ENCODE measurements around the gene XRN2.

The XRN2 gene

GRCh38 chr20:21380711-21381110, 77.6 kb downstream of the XRN2 start:
- Mint-ChIP-seq H3K27ac (no peak overlapping the region), H3K4me1 (ENCODE audit: low read depth) (peaks cover 6% of the 10 kb centered on the region), H3K36me3 (ENCODE audit: low read depth) (peaks cover 77% of the 10 kb centered on the region), H3K27me3 (no peaks in the 10 kb centered on the region), H3K9me3 (no peaks in the 10 kb centered on the region), H3K4me3 (no peak overlapping the region)

- peaks cover 6% of the 10 kb centered on the region for H3K4me1 Mint-ChIP-seq (ENCODE audit: low read depth)
- no peak overlapping the region for H3K27ac Mint-ChIP-seq
- no peak overlapping the region for H3K4me3 Mint-ChIP-seq
- peaks cover 76% of the 10 kb centered on the region for H3K36me3 Mint-ChIP-seq (ENCODE audit: low read depth)
- no peaks in the 10 kb centered on the region for H3K9me3 Mint-ChIP-seq
- no peaks in the 10 kb centered on the region for H3K27me3 Mint-ChIP-seq
Measured at GRCh38 chr20:21381619-21382018, 78.5 kb downstream of the XRN2 start.

- H3K4me1 Mint-ChIP-seq (ENCODE audit: low read depth): no peaks in the 10 kb centered on the region
- no peak overlapping the region for H3K4me3 Mint-ChIP-seq
- no peak overlapping the region for H3K27ac Mint-ChIP-seq
- no peaks in the 10 kb centered on the region for H3K9me3 Mint-ChIP-seq
- no peaks in the 10 kb centered on the region for H3K27me3 Mint-ChIP-seq
- H3K36me3 Mint-ChIP-seq (ENCODE audit: low read depth): peaks cover 74% of the 10 kb centered on the region
Measured at GRCh38 chr20:21384308-21384892, 81.3 kb downstream of the XRN2 start.

- peaks cover 2% of the 10 kb centered on the region for H3K4me1 Mint-ChIP-seq (ENCODE audit: low read depth)
- H3K4me3 Mint-ChIP-seq: no peak overlapping the region
- peaks cover 71% of the 10 kb centered on the region for H3K36me3 Mint-ChIP-seq (ENCODE audit: low read depth)
- peaks cover 4% of the 10 kb centered on the region for H3K27me3 Mint-ChIP-seq
- no peaks in the 10 kb centered on the region for H3K9me3 Mint-ChIP-seq
- H3K27ac Mint-ChIP-seq: no peak overlapping the region
Measured at GRCh38 chr20:21386111-21386510, 83.0 kb downstream of the XRN2 start.

GRCh38 chr20:21387528-21387927, 84.4 kb downstream of the XRN2 start:
- Mint-ChIP-seq H3K27ac (no peak overlapping the region), H3K36me3 (ENCODE audit: low read depth) (peaks cover 68% of the 10 kb centered on the region), H3K27me3 (peaks cover 16% of the 10 kb centered on the region), H3K4me1 (ENCODE audit: low read depth) (peaks cover 10% of the 10 kb centered on the region), H3K9me3 (no peaks in the 10 kb centered on the region), H3K4me3 (no peak overlapping the region)

GRCh38 chr20:21388566-21388965, 85.4 kb downstream of the XRN2 start:
- peaks cover 27% of the 10 kb centered on the region for H3K27me3 Mint-ChIP-seq
- H3K4me3 Mint-ChIP-seq: no peak overlapping the region
- peaks cover 58% of the 10 kb centered on the region for H3K36me3 Mint-ChIP-seq (ENCODE audit: low read depth)
- H3K4me1 Mint-ChIP-seq (ENCODE audit: low read depth): peaks cover 19% of the 10 kb centered on the region
- no peak overlapping the region for H3K27ac Mint-ChIP-seq
- H3K9me3 Mint-ChIP-seq: no peaks in the 10 kb centered on the region

GRCh38 chr20:21389368-21389767, 86.2 kb downstream of the XRN2 start:
- H3K9me3 Mint-ChIP-seq: no peaks in the 10 kb centered on the region
- no peak overlapping the region for H3K27ac Mint-ChIP-seq
- H3K27me3 Mint-ChIP-seq: peaks cover 35% of the 10 kb centered on the region
- H3K4me3 Mint-ChIP-seq: no peak overlapping the region
- H3K4me1 Mint-ChIP-seq (ENCODE audit: low read depth): peaks cover 19% of the 10 kb centered on the region
- H3K36me3 Mint-ChIP-seq (ENCODE audit: low read depth): peaks cover 53% of the 10 kb centered on the region

GRCh38 chr20:21390768-21391167, 87.6 kb downstream of the XRN2 start:
- Mint-ChIP-seq H3K27me3 (peaks cover 45% of the 10 kb centered on the region), H3K9me3 (no peaks in the 10 kb centered on the region), H3K4me3 (no peak overlapping the region), H3K4me1 (ENCODE audit: low read depth) (peaks cover 27% of the 10 kb centered on the region), H3K36me3 (ENCODE audit: low read depth) (peaks cover 46% of the 10 kb centered on the region), H3K27ac (no peak overlapping the region)

GRCh38 chr20:21391185-21391971, 88.2 kb downstream of the XRN2 start:
- Mint-ChIP-seq H3K27me3 (peaks cover 45% of the 10 kb centered on the region), H3K4me3 (no peak overlapping the region), H3K27ac (no peak overlapping the region), H3K36me3 (ENCODE audit: low read depth) (peaks cover 42% of the 10 kb centered on the region), H3K9me3 (no peaks in the 10 kb centered on the region), H3K4me1 (ENCODE audit: low read depth) (peaks cover 27% of the 10 kb centered on the region)

- Mint-ChIP-seq H3K27me3 (peaks cover 45% of the 10 kb centered on the region), H3K9me3 (no peaks in the 10 kb centered on the region), H3K27ac (no peak overlapping the region), H3K36me3 (ENCODE audit: low read depth) (peaks cover 36% of the 10 kb centered on the region), H3K4me1 (ENCODE audit: low read depth) (peaks cover 27% of the 10 kb centered on the region), H3K4me3 (no peak overlapping the region)
Measured at GRCh38 chr20:21391972-21392352, 88.8 kb downstream of the XRN2 start.

- Mint-ChIP-seq H3K27me3 (peaks cover 52% of the 10 kb centered on the region), H3K36me3 (ENCODE audit: low read depth) (peaks cover 25% of the 10 kb centered on the region), H3K4me1 (ENCODE audit: low read depth) (peaks cover 33% of the 10 kb centered on the region), H3K9me3 (no peaks in the 10 kb centered on the region), H3K4me3 (peak overlapping the region; percentile 32), H3K27ac (no peak overlapping the region)
Measured at GRCh38 chr20:21393166-21393565, 90.0 kb downstream of the XRN2 start.

GRCh38 chr20:21393816-21394519, 90.8 kb downstream of the XRN2 start:
- peaks cover 23% of the 10 kb centered on the region for H3K36me3 Mint-ChIP-seq (ENCODE audit: low read depth)
- H3K27ac Mint-ChIP-seq: no peak overlapping the region
- H3K27me3 Mint-ChIP-seq: peaks cover 60% of the 10 kb centered on the region
- no peaks in the 10 kb centered on the region for H3K9me3 Mint-ChIP-seq
- H3K4me3 Mint-ChIP-seq: no peak overlapping the region
- peaks cover 33% of the 10 kb centered on the region for H3K4me1 Mint-ChIP-seq (ENCODE audit: low read depth)

GRCh38 chr20:21394551-21394950, 91.4 kb downstream of the XRN2 start:
- Mint-ChIP-seq H3K4me3 (no peak overlapping the region), H3K27ac (no peak overlapping the region), H3K4me1 (ENCODE audit: low read depth) (peaks cover 33% of the 10 kb centered on the region), H3K36me3 (ENCODE audit: low read depth) (peaks cover 19% of the 10 kb centered on the region), H3K27me3 (peaks cover 66% of the 10 kb centered on the region), H3K9me3 (no peaks in the 10 kb centered on the region)

- H3K27me3 Mint-ChIP-seq: peaks cover 71% of the 10 kb centered on the region
Measured at GRCh38 chr20:21395051-21395665, 92.0 kb downstream of the XRN2 start.

More at GRCh38 chr20:21395051-21395665, 92.0 kb downstream of the XRN2 start:
- H3K27ac Mint-ChIP-seq: no peak overlapping the region
- H3K4me3 Mint-ChIP-seq: peak overlapping the region; percentile 48
- no peaks in the 10 kb centered on the region for H3K9me3 Mint-ChIP-seq
- peaks cover 15% of the 10 kb centered on the region for H3K36me3 Mint-ChIP-seq (ENCODE audit: low read depth)
- peaks cover 33% of the 10 kb centered on the region for H3K4me1 Mint-ChIP-seq (ENCODE audit: low read depth)
